ENCODE data around the gene SLC9A1. TPM values are rescaled to one million over a fixed set of nuclear protein-coding genes. Genes with fewer than 3 reads are reported as not detected.

SLC9A1 gene
- total and polyA plus RNA-seq, 2 of the 8 experiments (the other 6 are each of a cell fraction or from before 2014, with no cell fraction given) = 11.3 to 25.1 TPM

- TF ChIP-seq, protein P1, sequence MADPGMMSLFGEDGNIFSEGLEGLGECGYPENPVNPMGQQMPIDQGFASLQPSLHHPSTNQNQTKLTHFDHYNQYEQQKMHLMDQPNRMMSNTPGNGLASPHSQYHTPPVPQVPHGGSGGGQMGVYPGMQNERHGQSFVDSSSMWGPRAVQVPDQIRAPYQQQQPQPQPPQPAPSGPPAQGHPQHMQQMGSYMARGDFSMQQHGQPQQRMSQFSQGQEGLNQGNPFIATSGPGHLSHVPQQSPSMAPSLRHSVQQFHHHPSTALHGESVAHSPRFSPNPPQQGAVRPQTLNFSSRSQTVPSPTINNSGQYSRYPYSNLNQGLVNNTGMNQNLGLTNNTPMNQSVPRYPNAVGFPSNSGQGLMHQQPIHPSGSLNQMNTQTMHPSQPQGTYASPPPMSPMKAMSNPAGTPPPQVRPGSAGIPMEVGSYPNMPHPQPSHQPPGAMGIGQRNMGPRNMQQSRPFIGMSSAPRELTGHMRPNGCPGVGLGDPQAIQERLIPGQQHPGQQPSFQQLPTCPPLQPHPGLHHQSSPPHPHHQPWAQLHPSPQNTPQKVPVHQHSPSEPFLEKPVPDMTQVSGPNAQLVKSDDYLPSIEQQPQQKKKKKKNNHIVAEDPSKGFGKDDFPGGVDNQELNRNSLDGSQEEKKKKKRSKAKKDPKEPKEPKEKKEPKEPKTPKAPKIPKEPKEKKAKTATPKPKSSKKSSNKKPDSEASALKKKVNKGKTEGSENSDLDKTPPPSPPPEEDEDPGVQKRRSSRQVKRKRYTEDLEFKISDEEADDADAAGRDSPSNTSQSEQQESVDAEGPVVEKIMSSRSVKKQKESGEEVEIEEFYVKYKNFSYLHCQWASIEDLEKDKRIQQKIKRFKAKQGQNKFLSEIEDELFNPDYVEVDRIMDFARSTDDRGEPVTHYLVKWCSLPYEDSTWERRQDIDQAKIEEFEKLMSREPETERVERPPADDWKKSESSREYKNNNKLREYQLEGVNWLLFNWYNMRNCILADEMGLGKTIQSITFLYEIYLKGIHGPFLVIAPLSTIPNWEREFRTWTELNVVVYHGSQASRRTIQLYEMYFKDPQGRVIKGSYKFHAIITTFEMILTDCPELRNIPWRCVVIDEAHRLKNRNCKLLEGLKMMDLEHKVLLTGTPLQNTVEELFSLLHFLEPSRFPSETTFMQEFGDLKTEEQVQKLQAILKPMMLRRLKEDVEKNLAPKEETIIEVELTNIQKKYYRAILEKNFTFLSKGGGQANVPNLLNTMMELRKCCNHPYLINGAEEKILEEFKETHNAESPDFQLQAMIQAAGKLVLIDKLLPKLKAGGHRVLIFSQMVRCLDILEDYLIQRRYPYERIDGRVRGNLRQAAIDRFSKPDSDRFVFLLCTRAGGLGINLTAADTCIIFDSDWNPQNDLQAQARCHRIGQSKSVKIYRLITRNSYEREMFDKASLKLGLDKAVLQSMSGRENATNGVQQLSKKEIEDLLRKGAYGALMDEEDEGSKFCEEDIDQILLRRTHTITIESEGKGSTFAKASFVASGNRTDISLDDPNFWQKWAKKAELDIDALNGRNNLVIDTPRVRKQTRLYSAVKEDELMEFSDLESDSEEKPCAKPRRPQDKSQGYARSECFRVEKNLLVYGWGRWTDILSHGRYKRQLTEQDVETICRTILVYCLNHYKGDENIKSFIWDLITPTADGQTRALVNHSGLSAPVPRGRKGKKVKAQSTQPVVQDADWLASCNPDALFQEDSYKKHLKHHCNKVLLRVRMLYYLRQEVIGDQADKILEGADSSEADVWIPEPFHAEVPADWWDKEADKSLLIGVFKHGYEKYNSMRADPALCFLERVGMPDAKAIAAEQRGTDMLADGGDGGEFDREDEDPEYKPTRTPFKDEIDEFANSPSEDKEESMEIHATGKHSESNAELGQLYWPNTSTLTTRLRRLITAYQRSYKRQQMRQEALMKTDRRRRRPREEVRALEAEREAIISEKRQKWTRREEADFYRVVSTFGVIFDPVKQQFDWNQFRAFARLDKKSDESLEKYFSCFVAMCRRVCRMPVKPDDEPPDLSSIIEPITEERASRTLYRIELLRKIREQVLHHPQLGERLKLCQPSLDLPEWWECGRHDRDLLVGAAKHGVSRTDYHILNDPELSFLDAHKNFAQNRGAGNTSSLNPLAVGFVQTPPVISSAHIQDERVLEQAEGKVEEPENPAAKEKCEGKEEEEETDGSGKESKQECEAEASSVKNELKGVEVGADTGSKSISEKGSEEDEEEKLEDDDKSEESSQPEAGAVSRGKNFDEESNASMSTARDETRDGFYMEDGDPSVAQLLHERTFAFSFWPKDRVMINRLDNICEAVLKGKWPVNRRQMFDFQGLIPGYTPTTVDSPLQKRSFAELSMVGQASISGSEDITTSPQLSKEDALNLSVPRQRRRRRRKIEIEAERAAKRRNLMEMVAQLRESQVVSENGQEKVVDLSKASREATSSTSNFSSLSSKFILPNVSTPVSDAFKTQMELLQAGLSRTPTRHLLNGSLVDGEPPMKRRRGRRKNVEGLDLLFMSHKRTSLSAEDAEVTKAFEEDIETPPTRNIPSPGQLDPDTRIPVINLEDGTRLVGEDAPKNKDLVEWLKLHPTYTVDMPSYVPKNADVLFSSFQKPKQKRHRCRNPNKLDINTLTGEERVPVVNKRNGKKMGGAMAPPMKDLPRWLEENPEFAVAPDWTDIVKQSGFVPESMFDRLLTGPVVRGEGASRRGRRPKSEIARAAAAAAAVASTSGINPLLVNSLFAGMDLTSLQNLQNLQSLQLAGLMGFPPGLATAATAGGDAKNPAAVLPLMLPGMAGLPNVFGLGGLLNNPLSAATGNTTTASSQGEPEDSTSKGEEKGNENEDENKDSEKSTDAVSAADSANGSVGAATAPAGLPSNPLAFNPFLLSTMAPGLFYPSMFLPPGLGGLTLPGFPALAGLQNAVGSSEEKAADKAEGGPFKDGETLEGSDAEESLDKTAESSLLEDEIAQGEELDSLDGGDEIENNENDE (IDR thresholded peaks at IDR 0.05; ENCODE audit: insufficient replicate concordance, low read length) = no peak
- TF ChIP-seq EZH2 (IDR thresholded peaks at IDR 0.05; ENCODE audit: low read depth, low read length, severe bottlenecking) (no peak), GTF2F1 (IDR thresholded peaks at IDR 0.05; ENCODE audit: borderline replicate concordance, low read depth, low read length) (no peak), POU5F1 (IDR thresholded peaks at IDR 0.05; ENCODE audit: low read depth, low read length) (no peak), TAF1 (IDR thresholded peaks at IDR 0.05; ENCODE audit: low read depth, low read length) (no peak), JUND (IDR thresholded peaks at IDR 0.05; ENCODE audit: low read length) (no peak), CTCF (IDR thresholded peaks at IDR 0.05; ENCODE audit: control extremely low read depth in 1 of 3, insufficient read depth in 1 of 3, low read depth in 1 of 3, low read length in 3 of 3) (no peak)
- TF ChIP-seq, protein P2, sequence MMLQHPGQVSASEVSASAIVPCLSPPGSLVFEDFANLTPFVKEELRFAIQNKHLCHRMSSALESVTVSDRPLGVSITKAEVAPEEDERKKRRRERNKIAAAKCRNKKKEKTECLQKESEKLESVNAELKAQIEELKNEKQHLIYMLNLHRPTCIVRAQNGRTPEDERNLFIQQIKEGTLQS (IDR thresholded peaks at IDR 0.05; ENCODE audit: insufficient read depth, low read depth, low read length) = no peak
Measured at GRCh38 chr1:27153927-27154358, 982 bp downstream of the SLC9A1 start (continued).

Measured in H1 (cell line).